GM21360 (cell line): ENCODE data around the gene AFP.

Experiments
- ATAC-seq: cut with Tn5 transposase; IDR thresholded peaks from one replicate; pipeline ENCODE4 v1.9.1; 2021; ENCODE audit warnings: mild to moderate bottlenecking, moderate library complexity; ENCODE audit not compliant: unreplicated experiment

The AFP gene

GRCh38 chr4:73436674-73437557 is 895 bp downstream of the AFP start:
- ATAC-seq, result no peak

GRCh38 chr4:73437558-73437956 is 1.5 kb downstream of the AFP start:
- ATAC-seq, result no peak

GRCh38 chr4:73438048-73438447 is 2.0 kb downstream of the AFP start:
- no peak for ATAC-seq

GRCh38 chr4:73438582-73439215 is 2.7 kb downstream of the AFP start:
- no peak for ATAC-seq

- ATAC-seq, result no peak
These were observed 3.4 kb downstream of the AFP start for GRCh38 chr4:73439445-73439844.

- no peak for ATAC-seq
These were observed 4.0 kb downstream of the AFP start for GRCh38 chr4:73439991-73440390.

- ATAC-seq, result no peak
These were observed 4.6 kb downstream of the AFP start for GRCh38 chr4:73440653-73441052.

GRCh38 chr4:73442275-73442674 is 6.3 kb downstream of the AFP start:
- ATAC-seq, result no peak

GRCh38 chr4:73443224-73443623 is 7.2 kb downstream of the AFP start:
- ATAC-seq, result no peak

GRCh38 chr4:73445383-73446335 is 9.6 kb downstream of the AFP start:
- ATAC-seq, result no peak

GRCh38 chr4:73446336-73446938 is 10.4 kb downstream of the AFP start:
- peak; percentile 99 for ATAC-seq

- no peak for ATAC-seq
These were observed 11.7 kb downstream of the AFP start for GRCh38 chr4:73447671-73448070.

GRCh38 chr4:73448448-73449203 is 12.6 kb downstream of the AFP start:
- no peak for ATAC-seq

- ATAC-seq, result no peak
These were observed 14.5 kb downstream of the AFP start for GRCh38 chr4:73450398-73451004.

GRCh38 chr4:73451404-73451803 is 15.4 kb downstream of the AFP start:
- ATAC-seq, result no peak

- no peak for ATAC-seq
These were observed 16.1 kb downstream of the AFP start for GRCh38 chr4:73451981-73452747.

- no peak for ATAC-seq
These were observed 17.1 kb downstream of the AFP start for GRCh38 chr4:73452953-73453700.

- no peak for ATAC-seq
These were observed 17.6 kb downstream of the AFP start for GRCh38 chr4:73453701-73454005.
